Fibroblast of lung (primary cell): ENCODE data around the gene WNT4. TPM values are rescaled to one million over a fixed set of nuclear protein-coding genes. Genes with fewer than 3 reads are reported as not detected.

Experiments used
- DNase-seq, 2 donors: peaks; one replicate each; pipeline versions ENCODE4 v3.0.0 to v3.0.0-alpha.2; 2010; ENCODE audit warnings: low read depth in 2 of 2
- H2AFZ ChIP-seq: 2 replicates; pipeline ENCODE4 v1.5.1; 2012; ENCODE audit warnings: low read length, control low read depth, inconsistent platforms
- H3K27ac ChIP-seq: 2 replicates; pipeline ENCODE4 v1.5.1; 2011; ENCODE audit warnings: low read length, control low read depth; ENCODE audit not compliant: insufficient read depth
- H3K27me3 ChIP-seq: 2 replicates; pipeline ENCODE4 v1.5.1; 2011; ENCODE audit warnings: mild to moderate bottlenecking, low read length; ENCODE audit not compliant: control insufficient read depth, insufficient read depth
- H3K36me3 ChIP-seq: 2 replicates; pipeline ENCODE4 v1.5.1; 2011; ENCODE audit warnings: low read length; ENCODE audit not compliant: control insufficient read depth, insufficient read depth
- H3K4me1 ChIP-seq: 2 replicates; pipeline ENCODE4 v1.5.1; 2011; ENCODE audit warnings: low read length; ENCODE audit not compliant: control insufficient read depth, insufficient read depth; ENCODE audit errors: extremely low read depth
- H3K4me2 ChIP-seq: 2 replicates; pipeline ENCODE4 v1.5.1; 2011; ENCODE audit warnings: low read length, control low read depth; ENCODE audit not compliant: insufficient read depth; ENCODE audit errors: extremely low read depth
- H3K4me3 ChIP-seq, 4 experiments: fragments of 200-600 bp in 1 of 4; sonication (generic) in 1 of 4; replicated peaks in 1 of 4; 2 replicates each; pipeline ENCODE4 v1.5.1; 2011 to 2016; ENCODE audit warnings: low read length in 4 of 4, low read depth in 3 of 4, mild to moderate bottlenecking in 3 of 4, control low read depth in 2 of 4, inconsistent platforms in 1 of 4, mixed read lengths in 1 of 4; ENCODE audit not compliant: insufficient read depth in 1 of 4; ENCODE audit errors: control extremely low read depth in 1 of 4
- H3K79me2 ChIP-seq: 2 replicates; pipeline ENCODE4 v1.5.1; 2012; ENCODE audit warnings: mild to moderate bottlenecking, low read length, inconsistent platforms; ENCODE audit not compliant: control insufficient read depth, insufficient read depth
- H3K9ac ChIP-seq: 2 replicates; pipeline ENCODE4 v1.5.1; 2011; ENCODE audit warnings: mild to moderate bottlenecking, low read length, control low read depth; ENCODE audit not compliant: insufficient read depth
- H3K9me3 ChIP-seq: 2 replicates; pipeline ENCODE4 v1.5.1; 2012; ENCODE audit warnings: low read depth, low read length; ENCODE audit not compliant: control insufficient read depth, insufficient read depth
- H4K20me1 ChIP-seq: 2 replicates; pipeline ENCODE4 v1.5.1; 2011; ENCODE audit warnings: low read length; ENCODE audit not compliant: control insufficient read depth, insufficient read depth; ENCODE audit errors: extremely low read depth
- EZH2 ChIP-seq: IDR thresholded peaks from 2 replicates; pipeline ENCODE4 v1.5.1; 2012; ENCODE audit warnings: low read length, control low read depth, mild to moderate bottlenecking; ENCODE audit errors: missing control alignments
- polyA plus RNA-seq, 2 donors: library from polyadenylated mRNA; depleted of rRNA in 1 of 2; stranded (reverse) in 1 of 2; unstranded in 1 of 2; fragments of >200 nt; gene quantifications; 2 replicates each; pipeline ENCODE4 v1.2.1, GENCODE V29; 2011 to 2012; ENCODE audit warnings: missing spikeins in 1 of 2
- total RNA-seq: library from RNA; depleted of rRNA; stranded (reverse); fragments of >200 nt; gene quantifications from 2 replicates; pipeline ENCODE4 v1.2.1, GENCODE V29; 2014
- TF ChIP-seq, protein P1 (sequence below), 2 donors: IDR thresholded peaks in 1 of 2; conservative IDR thresholded peaks in 1 of 2; 1 replicate in 1 of 2; 2 replicates in 1 of 2; pipeline ENCODE4 v1.5.1; 2011 to 2012; ENCODE audit warnings: low read length in 2 of 2, control low read depth in 1 of 2, inconsistent platforms in 1 of 2, low read depth in 1 of 2, mild to moderate bottlenecking in 1 of 2

WNT4 gene
- total and polyA plus RNA-seq, 2 donors (not counting 1 experiment from before 2014, with no cell fraction given), result under 0.01 TPM; not detected in 1

DNA sequence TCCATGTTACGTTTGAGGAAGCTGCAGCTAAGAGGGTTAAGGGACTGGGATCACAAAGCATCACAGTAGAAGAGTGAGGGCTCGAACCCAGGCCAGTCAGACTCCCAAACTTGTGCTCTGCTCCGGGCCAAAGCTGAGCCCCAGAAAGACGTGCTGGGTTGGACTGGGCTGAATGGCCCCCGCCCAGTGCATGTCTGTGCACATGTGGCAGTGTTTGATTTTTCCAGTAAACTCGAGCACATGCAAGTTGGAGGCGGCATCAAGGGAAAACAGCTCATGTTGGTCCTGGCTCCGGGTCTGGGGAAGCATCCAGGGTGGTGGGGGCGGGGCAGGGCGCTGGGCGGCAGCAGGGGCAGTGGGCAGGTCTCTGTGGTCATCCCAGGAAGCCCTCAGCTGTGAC is 39.8 kb upstream of the WNT4 start:
- Histone ChIP-seq H4K20me1 (no peaks in the 10 kb centered on the region), H2AFZ (no peak overlapping the region), H3K4me2 (no peak overlapping the region), H3K27me3 (peaks cover 10% of the 10 kb centered on the region), H3K9me3 (no peaks in the 10 kb centered on the region), H3K4me3 (no peak overlapping the region), H3K79me2 (no peaks in the 10 kb centered on the region), H3K27ac (no peak overlapping the region), H3K36me3 (no peaks in the 10 kb centered on the region), H3K4me1 (no peaks in the 10 kb centered on the region), H3K9ac (no peak overlapping the region)
- TF ChIP-seq EZH2, result no peak
- TF ChIP-seq, protein P1, sequence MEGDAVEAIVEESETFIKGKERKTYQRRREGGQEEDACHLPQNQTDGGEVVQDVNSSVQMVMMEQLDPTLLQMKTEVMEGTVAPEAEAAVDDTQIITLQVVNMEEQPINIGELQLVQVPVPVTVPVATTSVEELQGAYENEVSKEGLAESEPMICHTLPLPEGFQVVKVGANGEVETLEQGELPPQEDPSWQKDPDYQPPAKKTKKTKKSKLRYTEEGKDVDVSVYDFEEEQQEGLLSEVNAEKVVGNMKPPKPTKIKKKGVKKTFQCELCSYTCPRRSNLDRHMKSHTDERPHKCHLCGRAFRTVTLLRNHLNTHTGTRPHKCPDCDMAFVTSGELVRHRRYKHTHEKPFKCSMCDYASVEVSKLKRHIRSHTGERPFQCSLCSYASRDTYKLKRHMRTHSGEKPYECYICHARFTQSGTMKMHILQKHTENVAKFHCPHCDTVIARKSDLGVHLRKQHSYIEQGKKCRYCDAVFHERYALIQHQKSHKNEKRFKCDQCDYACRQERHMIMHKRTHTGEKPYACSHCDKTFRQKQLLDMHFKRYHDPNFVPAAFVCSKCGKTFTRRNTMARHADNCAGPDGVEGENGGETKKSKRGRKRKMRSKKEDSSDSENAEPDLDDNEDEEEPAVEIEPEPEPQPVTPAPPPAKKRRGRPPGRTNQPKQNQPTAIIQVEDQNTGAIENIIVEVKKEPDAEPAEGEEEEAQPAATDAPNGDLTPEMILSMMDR (conservative IDR thresholded peaks at IDR 0.05 in 1 of 2, IDR thresholded peaks at IDR 0.05 in 1 of 2; ENCODE audit: low read depth in 1 of 2, low read length in 2 of 2), result no peak
- DNase-seq, result no peak

DNA sequence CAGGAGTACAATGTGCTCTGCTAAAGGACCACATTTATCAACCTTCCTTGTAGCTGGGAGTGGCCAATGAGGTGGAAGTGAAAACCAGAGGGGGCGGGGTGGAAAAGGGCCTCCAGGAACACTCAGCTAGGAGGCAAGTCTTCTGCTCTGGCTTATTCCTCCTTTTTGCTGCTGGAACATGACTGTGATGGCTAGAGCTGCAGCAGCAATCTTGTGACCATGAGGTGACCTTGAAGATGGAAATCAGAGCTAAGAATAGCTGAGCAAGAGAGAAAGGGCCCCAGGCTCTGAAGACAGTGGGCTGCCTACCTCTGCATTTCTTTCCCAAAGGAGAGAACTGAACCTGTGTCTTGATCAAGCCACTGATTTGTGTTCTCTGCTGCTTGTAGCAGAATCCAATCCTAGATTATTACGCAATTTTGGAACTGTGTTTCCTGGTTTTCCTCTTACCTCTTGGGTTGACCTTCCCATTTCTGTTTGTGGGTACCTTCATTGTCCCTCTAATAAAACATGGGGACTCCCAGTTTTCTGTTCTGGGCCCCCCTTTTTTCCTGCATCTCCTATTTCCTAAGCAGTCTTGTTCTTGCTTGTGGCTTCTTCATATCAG is 36.4 kb upstream of the WNT4 start:
- Histone ChIP-seq H3K4me2 (no peak overlapping the region), H3K4me1 (no peaks in the 10 kb centered on the region), H3K79me2 (no peaks in the 10 kb centered on the region), H3K9me3 (no peaks in the 10 kb centered on the region), H3K27me3 (peaks cover 10% of the 10 kb centered on the region), H3K27ac (no peak overlapping the region), H2AFZ (no peak overlapping the region), H3K9ac (no peak overlapping the region), H4K20me1 (no peaks in the 10 kb centered on the region), H3K4me3 (no peak overlapping the region), H3K36me3 (no peaks in the 10 kb centered on the region)
- no peak for DNase-seq
- no peak for TF ChIP-seq EZH2
- TF ChIP-seq, protein P1 (conservative IDR thresholded peaks at IDR 0.05 in 1 of 2, IDR thresholded peaks at IDR 0.05 in 1 of 2; ENCODE audit: low read depth in 1 of 2, low read length in 2 of 2), result no peak

DNA sequence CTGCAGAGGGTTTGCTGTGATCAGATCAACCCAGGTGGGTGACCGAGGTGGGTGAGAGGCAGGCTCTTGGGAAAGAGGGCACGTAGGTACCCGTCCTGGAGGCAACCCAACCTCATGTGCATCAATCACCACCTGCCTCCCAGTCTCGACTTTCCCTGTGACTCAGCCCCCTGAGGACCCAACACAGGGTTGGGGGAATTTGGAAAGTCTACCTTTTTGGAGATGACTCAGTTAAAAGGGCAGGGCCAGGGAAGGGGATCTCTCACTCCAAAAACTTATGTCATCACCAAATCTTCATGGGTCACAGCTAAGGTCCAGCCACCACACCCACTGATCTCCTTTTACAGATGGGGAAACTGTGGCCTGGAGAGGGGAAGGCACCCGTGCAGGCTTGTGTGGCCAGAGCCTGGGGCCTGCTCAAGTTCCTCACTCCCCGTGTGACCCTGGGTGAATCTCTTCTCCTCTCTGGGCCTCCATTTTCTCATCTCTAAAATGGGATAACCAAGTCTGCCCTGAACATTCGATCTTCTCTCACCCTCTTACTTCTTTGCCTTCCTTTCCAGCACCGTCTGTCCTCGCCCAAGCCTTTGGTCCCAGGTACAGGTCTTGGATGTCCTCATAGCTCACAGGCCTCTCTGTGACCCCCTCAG is 34.6 kb upstream of the WNT4 start:
- no peak for DNase-seq
- no peak overlapping the region for H2AFZ ChIP-seq
- no peaks in the 10 kb centered on the region for H3K9me3 ChIP-seq
- TF ChIP-seq, protein P1 (conservative IDR thresholded peaks at IDR 0.05 in 1 of 2, IDR thresholded peaks at IDR 0.05 in 1 of 2; ENCODE audit: low read depth in 1 of 2, low read length in 2 of 2), result no peak
- no peak for TF ChIP-seq EZH2
- no peaks in the 10 kb centered on the region for H3K79me2 ChIP-seq
- no peak overlapping the region for H3K4me3 ChIP-seq
- no peak overlapping the region for H3K4me2 ChIP-seq
- H3K4me1 ChIP-seq, result no peaks in the 10 kb centered on the region
- no peaks in the 10 kb centered on the region for H3K36me3 ChIP-seq
- no peak overlapping the region for H3K9ac ChIP-seq
- H3K27me3 ChIP-seq, result peaks cover 6% of the 10 kb centered on the region
- no peaks in the 10 kb centered on the region for H4K20me1 ChIP-seq
- H3K27ac ChIP-seq, result no peak overlapping the region
